NB4 (cell line): ENCODE measurements around the gene CADM1.

Source experiments
- CTCF ChIP-seq: IDR thresholded peaks from one replicate; pipeline ENCODE4 v1.5.1; 2012; ENCODE audit warnings: low read depth, low read length
- MAX ChIP-seq: IDR thresholded peaks from 2 replicates; pipeline ENCODE4 v1.6.1; 2011; ENCODE audit warnings: low read depth, low read length
- POLR2A ChIP-seq: IDR thresholded peaks from 2 replicates; pipeline ENCODE4 v1.6.1; 2011; ENCODE audit warnings: mild to moderate bottlenecking; ENCODE audit not compliant: insufficient read length; ENCODE audit errors: extremely low read depth

- no peak for TF ChIP-seq CTCF
- TF ChIP-seq POLR2A: no peak
- TF ChIP-seq MAX: no peak
These were observed 296.3 kb downstream of the CADM1 start for GRCh38 chr11:115207916-115208315.
